ENCODE measurements around the gene ABLIM1.

ABLIM1 gene

DNA sequence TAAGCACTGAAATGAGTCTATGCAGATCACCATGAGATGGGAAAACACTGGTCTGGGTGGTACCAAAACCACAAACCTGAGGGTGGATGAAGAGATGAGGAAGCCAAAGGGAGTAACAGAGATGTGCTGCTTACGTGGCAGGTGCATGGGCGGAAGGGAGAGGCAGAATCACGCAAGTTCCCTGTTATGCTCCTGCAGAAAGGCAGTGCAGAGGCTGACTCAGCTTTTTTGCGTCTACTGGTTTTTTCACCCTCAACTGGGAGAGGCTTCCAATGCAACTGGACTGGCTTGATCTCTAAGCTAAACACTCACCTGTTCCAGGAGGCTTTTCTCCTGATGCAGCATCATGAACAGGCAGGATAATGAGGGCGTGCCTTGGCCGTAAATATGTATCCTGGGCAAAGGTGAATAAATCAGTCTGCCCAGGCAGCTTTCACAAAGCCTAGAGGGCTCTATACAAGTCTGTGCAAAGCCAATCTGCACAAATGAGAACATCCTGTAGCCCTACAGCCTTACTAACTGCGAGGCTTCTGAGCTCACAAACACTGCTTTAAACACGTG, 158.4 kb downstream of the ABLIM1 start:
- Mint-ChIP-seq H3K9me3 (peaks cover 2% of the 10 kb centered on the region), H3K4me3 (peak overlapping the region; percentile 71), H3K27ac (peak overlapping the region; percentile 98), H3K36me3 (peaks cover 10% of the 10 kb centered on the region), H3K4me1 (peaks cover 56% of the 10 kb centered on the region), H3K27me3 (no peaks in the 10 kb centered on the region)
- peak; percentile 40 for ATAC-seq (ENCODE audit: low read depth)
- DNase-seq (ENCODE audit: low spot score in 2 of 2) = peak; percentile 23

DNA sequence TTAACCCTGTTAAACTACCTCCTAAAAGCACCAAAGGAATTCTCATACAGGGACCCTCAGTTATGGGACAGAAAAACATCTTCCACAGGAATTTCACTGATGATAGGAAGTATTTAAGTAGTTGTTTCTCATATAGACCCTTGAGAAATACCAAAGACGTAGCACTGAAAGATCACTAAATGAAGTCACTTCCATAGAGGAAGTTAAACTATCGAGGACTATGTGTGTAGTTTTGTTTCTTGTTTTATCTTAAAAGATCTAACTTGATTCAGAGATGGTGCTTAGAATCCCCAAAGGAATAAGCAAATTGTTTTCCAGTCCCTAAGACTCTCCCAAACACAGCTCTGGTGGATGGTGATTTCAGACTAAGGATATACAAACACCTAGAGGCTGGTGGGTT, 159.0 kb downstream of the ABLIM1 start:
- peak; percentile 38 for ATAC-seq (ENCODE audit: low read depth)
- H3K36me3 Mint-ChIP-seq = peaks cover 10% of the 10 kb centered on the region
- peak overlapping the region; percentile 98 for H3K27ac Mint-ChIP-seq

GRCh38 chr10:114498413-114499111, 159.5 kb downstream of the ABLIM1 start:
- Mint-ChIP-seq H3K4me1 (peaks cover 59% of the 10 kb centered on the region), H3K4me3 (peak overlapping the region; percentile 71), H3K27ac (peak overlapping the region; percentile 98), H3K27me3 (no peaks in the 10 kb centered on the region), H3K9me3 (peaks cover 2% of the 10 kb centered on the region), H3K36me3 (peaks cover 10% of the 10 kb centered on the region)
- DNase-seq (ENCODE audit: low spot score in 2 of 2) (peak; percentile 36 to 40), ATAC-seq (ENCODE audit: low read depth) (peak; percentile 49)

More for the DNA sequence above, 159.0 kb downstream of the ABLIM1 start:
- H3K9me3 Mint-ChIP-seq = peaks cover 2% of the 10 kb centered on the region
- DNase-seq (ENCODE audit: low spot score in 2 of 2) = no peak
- H3K27me3 Mint-ChIP-seq = no peaks in the 10 kb centered on the region
- H3K4me1 Mint-ChIP-seq = peaks cover 57% of the 10 kb centered on the region
- H3K4me3 Mint-ChIP-seq = peak overlapping the region; percentile 71

DNA sequence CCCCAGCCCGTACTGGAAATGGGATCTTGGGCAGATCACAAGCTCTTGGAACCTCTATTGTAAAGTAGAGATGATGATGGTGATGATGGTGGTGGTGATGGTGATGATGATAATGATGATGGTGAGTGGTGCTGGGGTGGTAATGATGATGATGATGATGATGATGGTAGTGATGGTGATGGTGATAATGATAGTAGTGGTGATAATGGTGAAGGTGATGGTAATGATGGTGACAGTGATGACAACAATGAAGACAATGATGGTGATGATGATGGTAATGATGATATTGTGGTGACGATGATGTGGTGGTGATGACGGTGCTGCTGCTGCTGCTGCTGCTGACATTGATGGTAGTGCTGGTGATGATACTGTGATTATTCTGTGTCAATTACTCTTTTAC, 162.8 kb downstream of the ABLIM1 start:
- Mint-ChIP-seq H3K27ac (peak overlapping the region; percentile 17), H3K4me1 (peaks cover 53% of the 10 kb centered on the region), H3K27me3 (no peaks in the 10 kb centered on the region), H3K36me3 (peaks cover 12% of the 10 kb centered on the region), H3K4me3 (no peak overlapping the region), H3K9me3 (peaks cover 2% of the 10 kb centered on the region)
- ATAC-seq (ENCODE audit: low read depth) = no peak
- no peak for DNase-seq (ENCODE audit: low spot score in 2 of 2)

GRCh38 chr10:114492351-114493037, 165.6 kb downstream of the ABLIM1 start:
- Mint-ChIP-seq H3K9me3 (peaks cover 2% of the 10 kb centered on the region), H3K27ac (no peak overlapping the region), H3K4me1 (peaks cover 33% of the 10 kb centered on the region), H3K36me3 (peaks cover 12% of the 10 kb centered on the region), H3K4me3 (peak overlapping the region; percentile 17), H3K27me3 (no peaks in the 10 kb centered on the region)
- ATAC-seq (ENCODE audit: low read depth) = no peak
- DNase-seq (ENCODE audit: low spot score in 2 of 2) = no peak

DNA sequence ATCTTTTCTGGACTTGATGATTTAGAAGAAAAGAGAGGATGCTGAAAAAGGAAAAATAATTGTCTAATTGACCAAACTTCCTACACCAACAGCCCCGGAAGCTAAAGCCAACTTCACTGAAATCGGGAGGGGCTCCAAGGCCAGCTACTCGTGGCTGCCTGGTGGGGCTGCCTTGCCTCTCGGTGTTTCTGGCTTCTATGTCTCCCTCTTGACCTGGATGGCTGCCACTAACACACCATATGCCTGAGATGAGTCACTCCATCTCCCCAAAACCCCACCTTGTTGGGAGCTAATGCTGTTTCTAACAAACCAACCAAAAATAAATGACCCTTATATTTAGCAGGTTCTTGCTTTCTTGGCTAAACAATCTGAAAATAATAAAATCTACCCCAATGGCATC, 166.1 kb downstream of the ABLIM1 start:
- no peak overlapping the region for H3K4me3 Mint-ChIP-seq
- H3K9me3 Mint-ChIP-seq = peaks cover 2% of the 10 kb centered on the region

GRCh38 chr10:114491419-114491818, 166.7 kb downstream of the ABLIM1 start:
- DNase-seq (ENCODE audit: low spot score in 2 of 2) = no peak
- peaks cover 14% of the 10 kb centered on the region for H3K36me3 Mint-ChIP-seq
- no peaks in the 10 kb centered on the region for H3K27me3 Mint-ChIP-seq
- H3K27ac Mint-ChIP-seq = no peak overlapping the region
- H3K9me3 Mint-ChIP-seq = peaks cover 2% of the 10 kb centered on the region
- peaks cover 26% of the 10 kb centered on the region for H3K4me1 Mint-ChIP-seq
- no peak for ATAC-seq (ENCODE audit: low read depth)
- no peak overlapping the region for H3K4me3 Mint-ChIP-seq

More for the DNA sequence above, 166.1 kb downstream of the ABLIM1 start:
- Mint-ChIP-seq H3K36me3 (peaks cover 12% of the 10 kb centered on the region), H3K27me3 (no peaks in the 10 kb centered on the region), H3K4me1 (peaks cover 30% of the 10 kb centered on the region), H3K27ac (no peak overlapping the region)
- DNase-seq (ENCODE audit: low spot score in 2 of 2) (no peak), ATAC-seq (ENCODE audit: low read depth) (no peak)

- Mint-ChIP-seq H3K9me3 (no peaks in the 10 kb centered on the region), H3K27ac (no peak overlapping the region), H3K27me3 (no peaks in the 10 kb centered on the region), H3K4me3 (no peak overlapping the region), H3K36me3 (peaks cover 19% of the 10 kb centered on the region), H3K4me1 (peaks cover 15% of the 10 kb centered on the region)
- DNase-seq (ENCODE audit: low spot score in 2 of 2) (no peak), ATAC-seq (ENCODE audit: low read depth) (no peak)
Measured at GRCh38 chr10:114489521-114490310, 168.4 kb downstream of the ABLIM1 start.

DNA sequence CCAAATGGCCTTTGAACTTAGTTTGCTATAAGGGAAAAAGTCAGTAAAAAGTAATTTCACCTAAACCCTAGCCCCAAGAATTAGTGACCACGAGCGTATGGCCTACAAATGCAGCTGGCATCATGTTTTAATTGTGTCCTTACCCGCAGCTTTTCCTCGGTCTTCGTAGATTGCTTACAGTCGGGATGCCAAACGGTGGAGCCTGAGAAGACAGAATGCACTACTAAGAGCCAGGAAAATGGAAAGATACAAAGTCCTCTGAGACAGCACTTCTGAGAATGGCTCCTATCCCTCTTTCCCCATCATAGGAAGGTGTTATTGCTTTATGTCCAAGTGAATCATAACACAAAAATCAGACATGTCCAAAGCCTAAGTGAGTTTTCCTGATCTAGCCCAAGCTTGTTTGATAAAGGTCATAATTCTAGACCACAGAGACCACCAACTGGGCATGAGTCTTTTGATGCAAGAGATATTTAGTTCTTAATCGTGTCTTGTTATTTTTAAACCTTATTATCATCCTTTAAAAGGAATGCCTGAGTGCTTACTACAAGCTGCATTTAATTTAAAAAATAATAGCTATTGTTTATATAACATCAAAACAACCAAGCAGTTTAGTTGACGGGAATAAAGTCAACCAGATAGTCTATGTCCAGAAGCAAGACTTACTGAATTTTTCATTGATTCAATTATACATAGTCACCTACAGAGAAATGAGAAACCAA, 170.1 kb downstream of the ABLIM1 start:
- Mint-ChIP-seq H3K36me3 (peaks cover 25% of the 10 kb centered on the region), H3K4me3 (no peak overlapping the region), H3K27me3 (no peaks in the 10 kb centered on the region), H3K27ac (no peak overlapping the region), H3K4me1 (peaks cover 8% of the 10 kb centered on the region), H3K9me3 (no peaks in the 10 kb centered on the region)
- DNase-seq (ENCODE audit: low spot score in 2 of 2) = no peak
- no peak for ATAC-seq (ENCODE audit: low read depth)

DNA sequence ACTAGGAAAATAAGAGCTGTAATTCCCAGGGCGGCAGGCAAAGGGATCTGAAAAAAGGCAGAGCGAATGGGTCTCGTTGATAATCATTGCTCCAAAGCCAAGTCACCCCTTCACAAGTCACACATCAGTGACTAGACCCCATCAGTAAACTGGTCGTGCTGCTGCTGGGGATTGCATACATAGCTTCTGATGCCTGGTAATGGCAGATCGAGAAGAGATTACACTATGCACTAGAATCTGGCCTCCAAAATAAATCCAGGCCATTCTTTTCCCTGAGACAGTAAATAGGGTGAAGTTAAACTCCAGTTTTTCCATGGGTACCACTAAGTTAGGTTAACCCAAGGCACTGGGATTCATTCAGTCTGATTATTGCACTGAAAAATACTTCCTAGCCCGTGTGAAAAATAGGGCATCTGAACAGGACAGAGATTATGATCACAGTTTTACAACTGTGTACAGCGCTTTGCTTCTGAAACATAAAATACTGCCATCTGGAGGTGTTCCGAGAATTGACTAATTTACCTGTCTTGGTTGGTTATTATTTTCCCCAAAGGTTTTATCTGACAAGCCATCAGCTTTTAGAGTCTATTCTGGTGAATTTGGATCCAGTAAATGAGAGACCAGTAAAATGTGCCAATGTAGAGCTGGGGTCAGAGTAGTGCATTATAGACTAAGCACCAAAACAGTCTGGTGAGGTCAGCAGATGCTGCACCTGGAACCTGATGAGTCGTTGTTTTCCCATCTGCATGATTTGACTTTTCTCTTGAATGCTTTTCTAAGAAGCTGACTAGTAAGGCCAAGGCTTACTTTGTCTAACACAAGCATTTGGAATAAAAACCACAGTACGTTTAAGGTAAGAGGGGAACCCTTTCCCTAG, 170.9 kb downstream of the ABLIM1 start:
- DNase-seq (ENCODE audit: low spot score in 2 of 2) (no peak), ATAC-seq (ENCODE audit: low read depth) (no peak)
- Mint-ChIP-seq H3K4me3 (no peak overlapping the region), H3K9me3 (no peaks in the 10 kb centered on the region), H3K36me3 (peaks cover 25% of the 10 kb centered on the region), H3K27me3 (no peaks in the 10 kb centered on the region), H3K27ac (no peak overlapping the region), H3K4me1 (peaks cover 2% of the 10 kb centered on the region)

DNA sequence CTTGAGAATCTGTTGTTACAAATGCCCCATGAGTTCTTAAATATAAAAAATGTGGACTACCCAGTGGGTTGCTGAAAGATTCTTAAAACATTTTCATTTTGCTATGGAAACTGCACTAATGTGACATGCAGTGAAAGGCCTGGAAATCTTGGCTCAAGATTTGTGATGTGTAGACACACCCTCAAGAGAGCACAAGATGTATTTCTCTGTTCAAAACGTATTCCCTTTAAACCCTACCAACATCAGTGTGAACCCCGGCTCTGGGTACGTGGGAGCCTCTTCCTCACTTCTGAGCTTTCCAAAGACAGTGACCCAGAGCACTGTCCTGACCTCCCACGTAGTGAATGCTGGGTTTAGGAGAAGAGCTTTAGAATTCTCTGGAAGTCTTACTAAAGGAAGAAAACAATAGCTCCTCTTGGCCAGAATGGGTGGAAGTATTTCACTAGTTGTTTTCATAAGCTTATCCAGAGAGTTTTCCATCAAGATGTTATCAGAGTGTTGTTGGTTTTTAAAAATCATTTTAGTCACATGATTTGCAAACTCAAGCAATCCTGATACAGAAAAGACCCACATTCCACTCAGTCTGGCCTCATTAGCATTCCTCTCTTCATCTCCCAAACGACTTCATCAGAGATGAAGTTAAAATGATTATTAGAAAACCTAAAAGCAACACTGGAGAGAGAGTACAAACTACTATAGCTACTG, 172.2 kb downstream of the ABLIM1 start:
- peaks cover 28% of the 10 kb centered on the region for H3K36me3 Mint-ChIP-seq
- peaks cover 3% of the 10 kb centered on the region for H3K4me1 Mint-ChIP-seq
- H3K4me3 Mint-ChIP-seq = no peak overlapping the region
- H3K9me3 Mint-ChIP-seq = no peaks in the 10 kb centered on the region
- ATAC-seq (ENCODE audit: low read depth) (no peak), DNase-seq (ENCODE audit: low spot score in 2 of 2) (no peak)
- peak overlapping the region; percentile 41 for H3K27ac Mint-ChIP-seq
- H3K27me3 Mint-ChIP-seq = no peaks in the 10 kb centered on the region

DNA sequence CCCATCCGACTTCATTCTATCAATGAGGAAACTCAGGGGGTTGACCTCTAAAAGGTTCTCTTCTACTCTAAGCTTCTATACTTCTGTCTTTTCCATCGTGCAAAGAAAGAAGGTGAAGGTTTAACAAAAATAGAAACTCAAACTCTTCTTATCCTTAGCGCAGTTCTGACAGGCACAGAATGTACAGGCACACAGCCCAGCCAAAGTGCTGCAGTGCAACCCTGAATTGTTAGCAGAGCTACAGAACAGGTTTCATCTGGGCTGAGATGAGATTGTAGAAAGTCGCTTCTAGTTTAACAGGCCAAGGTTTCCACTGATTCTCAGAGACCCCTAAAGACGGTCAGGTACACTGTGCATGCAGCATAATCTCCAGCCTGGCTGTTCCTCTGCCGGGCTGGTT, 174.5 kb downstream of the ABLIM1 start:
- H3K4me1 Mint-ChIP-seq = peaks cover 11% of the 10 kb centered on the region
- H3K36me3 Mint-ChIP-seq = peaks cover 39% of the 10 kb centered on the region
- no peaks in the 10 kb centered on the region for H3K9me3 Mint-ChIP-seq
- DNase-seq (ENCODE audit: low spot score in 2 of 2) = no peak
- no peak for ATAC-seq (ENCODE audit: low read depth)
- H3K27ac Mint-ChIP-seq = peak overlapping the region; percentile 24
- H3K27me3 Mint-ChIP-seq = no peaks in the 10 kb centered on the region
- no peak overlapping the region for H3K4me3 Mint-ChIP-seq
